DOHH2 (cell line): Measurements from ENCODE around the gene ADAMTS5.

ENCODE experiments used
- CTCF ChIP-seq: fragments of 200-600 bp; sonication (generic); IDR thresholded peaks from one replicate; pipeline ENCODE4 v1.5.1; 2014; ENCODE audit warnings: antibody characterized with exemption, mild to moderate bottlenecking, low read depth, low read length; ENCODE audit not compliant: poor library complexity, severe bottlenecking
- EZH2phosphoT487 ChIP-seq: fragments of 200-600 bp; sonication (generic); IDR thresholded peaks from 2 replicates; pipeline ENCODE4 v1.6.1; 2017; ENCODE audit warnings: borderline replicate concordance, mild to moderate bottlenecking, antibody characterized with exemption, low read length, moderate library complexity, mixed read lengths

- TF ChIP-seq CTCF, result no peak
- TF ChIP-seq EZH2phosphoT487, result no peak
Measured at GRCh38 chr21:26972192-26972591, 5.3 kb upstream of the ADAMTS5 start.
